ENCODE data around the gene EFHB.
A peak's percentile ranks its signal among the peaks of the same experiment; 100 is the strongest.
"Not testable (repeated sequence)": the region's sequence is repeated elsewhere in the genome, so short reads cannot be mapped to it uniquely, and the experiment has no call there.

EFHB gene, protein sequence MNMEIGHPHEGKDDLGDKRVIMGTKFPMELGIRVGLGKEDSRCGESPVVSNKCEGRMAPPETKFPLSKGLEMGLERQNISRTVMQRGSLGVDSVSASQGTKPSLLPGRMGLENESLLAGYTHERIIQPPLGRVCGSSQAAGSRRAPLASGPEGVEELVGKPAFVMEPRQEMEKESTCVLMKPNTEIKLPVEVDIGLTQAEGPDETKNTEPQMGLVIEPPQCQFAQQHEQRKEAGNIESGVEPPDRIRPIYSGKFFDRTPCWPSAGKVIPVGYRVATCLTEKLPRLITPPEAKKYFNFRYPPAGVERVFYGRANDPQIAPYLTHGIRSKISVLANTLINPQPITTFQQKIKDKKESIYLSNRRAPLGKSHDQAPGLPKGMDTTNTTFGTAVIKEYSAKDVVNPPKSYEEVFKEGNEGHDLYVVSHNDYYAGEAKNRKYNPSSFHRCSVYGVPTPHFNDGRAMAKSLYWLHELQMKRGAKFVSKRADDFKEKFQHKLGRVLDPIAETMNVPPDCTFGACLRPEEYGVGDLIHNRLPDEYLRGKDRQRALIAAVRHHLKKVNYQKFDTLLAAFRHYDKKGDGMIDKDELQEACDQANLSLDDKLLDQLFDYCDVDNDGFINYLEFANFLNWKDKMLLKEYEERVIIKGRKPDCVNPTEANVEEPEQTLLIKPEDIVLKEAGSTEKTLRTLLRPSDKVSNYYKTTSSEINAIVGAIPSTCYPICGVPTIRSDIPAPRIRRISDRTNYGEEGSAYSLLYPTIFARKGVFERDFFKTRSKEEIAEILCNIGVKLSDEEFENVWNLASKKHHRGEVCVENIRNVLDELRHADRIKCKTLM
- 0.56 reads per million for total RNA-seq

DNA sequence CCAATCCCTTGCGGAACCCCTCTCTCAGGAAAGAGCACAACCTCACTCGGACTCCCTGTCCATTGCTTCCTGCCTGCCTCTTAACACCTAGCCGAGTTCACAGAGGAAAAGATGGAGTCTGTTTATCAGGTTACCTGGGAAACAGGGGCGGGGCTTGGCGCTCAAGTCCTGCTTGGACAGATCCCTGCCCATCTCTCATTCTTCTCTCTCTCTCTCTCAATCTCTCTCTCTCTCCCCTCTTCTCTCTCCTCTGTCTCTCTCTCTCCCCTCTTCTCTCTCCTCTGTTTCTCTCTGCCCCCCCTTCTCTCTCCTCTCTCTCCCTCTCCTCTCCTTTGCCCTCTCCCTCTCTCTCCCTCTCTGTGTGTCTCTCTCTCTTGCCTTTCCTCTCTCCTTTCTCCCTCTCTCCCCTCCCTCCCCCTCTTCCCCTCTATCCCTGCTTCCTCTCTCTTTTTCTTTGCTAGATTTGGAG lies at the start of gene EFHB:
Gene EFHB, minus strand, starts transcription at position 120 of the 469 bp plus-strand sequence. CDS start 199 bp downstream, outside the sequence.
- DNase-seq: no peak

DNA sequence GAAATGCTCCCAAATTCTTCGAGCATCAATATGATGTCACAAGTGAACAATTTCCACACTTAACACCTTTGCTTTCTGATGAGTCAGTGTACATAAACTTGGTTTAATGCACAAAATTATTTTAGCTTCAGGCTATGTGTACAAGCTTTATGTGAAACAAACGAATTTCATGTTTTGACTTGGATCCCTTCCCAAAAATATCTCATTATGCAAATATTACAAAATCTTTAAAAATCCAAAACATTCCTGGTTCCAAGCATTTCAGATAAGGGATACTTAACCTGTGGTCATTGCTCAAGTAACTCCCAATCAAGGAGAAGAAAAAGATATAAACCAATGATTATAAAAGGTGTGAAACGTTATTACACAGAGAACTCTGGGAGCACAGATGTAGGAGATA lies 38.0 kb upstream of the EFHB start:
- DNase-seq: no peak

DNA sequence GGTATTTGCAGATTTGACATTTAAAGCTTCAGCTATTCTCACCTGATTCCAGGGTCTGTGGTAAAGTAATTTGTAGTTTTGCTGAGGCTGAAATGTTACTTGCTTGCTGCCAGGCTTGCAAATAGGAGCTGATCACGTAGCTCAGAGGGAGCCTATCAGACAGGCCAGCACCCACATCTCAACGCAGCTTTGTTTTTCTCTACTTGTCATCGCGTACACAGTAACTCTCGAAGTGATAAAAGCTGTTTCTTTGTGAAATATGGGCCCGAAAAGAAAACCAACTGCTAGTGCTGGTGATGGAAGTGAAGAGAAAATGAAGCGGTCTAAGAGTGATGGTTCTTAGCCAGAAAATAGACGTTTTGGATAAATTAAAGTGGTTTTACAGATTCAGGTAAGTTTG lies 36.3 kb upstream of the EFHB start:
- no peak for DNase-seq

DNA sequence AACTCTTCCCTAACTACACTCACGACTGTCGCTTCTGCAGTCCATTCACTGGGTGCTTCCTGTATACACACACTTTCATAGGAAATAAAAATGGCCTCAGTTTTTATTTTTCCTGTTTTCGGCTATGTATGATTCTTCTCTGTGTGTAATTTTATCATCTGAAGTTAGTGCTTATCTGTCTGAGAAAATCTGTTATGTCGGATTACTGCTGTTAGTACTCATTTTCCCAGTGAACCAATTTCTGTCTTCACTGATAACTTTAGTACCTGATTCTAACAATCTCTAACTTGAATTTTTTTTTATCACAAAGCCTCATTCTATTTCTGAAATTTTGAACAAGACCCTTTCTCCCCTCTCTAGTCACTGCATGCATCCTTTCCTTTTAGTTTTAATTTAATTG lies 33.8 kb upstream of the EFHB start:
- DNase-seq: no peak

DNA sequence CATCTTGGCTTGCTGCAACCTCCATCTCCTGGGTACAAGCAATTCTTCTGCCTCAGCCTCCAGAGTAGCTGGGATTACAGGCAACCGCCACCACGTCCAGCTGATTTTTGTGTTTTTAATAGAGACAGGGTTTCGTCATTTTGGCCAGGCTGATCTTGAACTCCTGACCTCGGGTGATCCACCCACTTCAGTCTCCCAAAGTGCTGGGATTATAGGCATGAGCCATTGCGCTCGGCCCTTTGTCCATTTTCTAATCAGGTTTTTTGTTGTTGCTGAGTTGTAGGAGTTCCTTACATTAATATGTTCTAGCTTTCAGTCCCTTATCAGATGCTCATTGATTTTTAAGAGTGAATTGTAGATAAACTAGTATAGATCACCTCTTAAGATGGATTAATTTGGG lies 33.2 kb upstream of the EFHB start:
- no peak for DNase-seq

DNA sequence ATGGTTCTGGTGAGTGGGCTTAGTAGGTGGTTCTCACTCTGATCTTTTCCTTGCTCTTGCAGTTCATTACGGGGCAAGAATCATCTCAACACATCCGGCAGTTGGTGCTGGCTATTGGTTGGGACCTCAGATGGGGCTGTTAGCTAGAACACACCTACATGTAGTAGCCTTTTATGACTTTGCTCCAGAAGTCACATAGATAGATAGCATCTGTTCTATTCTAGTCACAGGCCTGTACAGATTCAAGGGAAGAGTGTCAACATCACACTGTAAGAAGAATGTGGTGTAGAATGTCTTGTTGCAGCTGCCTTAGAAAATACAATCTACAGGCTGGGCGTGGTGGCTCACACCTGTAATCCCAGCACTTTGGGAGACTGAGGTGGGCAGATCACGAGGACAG lies 27.9 kb upstream of the EFHB start:
- no peak for DNase-seq

DNA sequence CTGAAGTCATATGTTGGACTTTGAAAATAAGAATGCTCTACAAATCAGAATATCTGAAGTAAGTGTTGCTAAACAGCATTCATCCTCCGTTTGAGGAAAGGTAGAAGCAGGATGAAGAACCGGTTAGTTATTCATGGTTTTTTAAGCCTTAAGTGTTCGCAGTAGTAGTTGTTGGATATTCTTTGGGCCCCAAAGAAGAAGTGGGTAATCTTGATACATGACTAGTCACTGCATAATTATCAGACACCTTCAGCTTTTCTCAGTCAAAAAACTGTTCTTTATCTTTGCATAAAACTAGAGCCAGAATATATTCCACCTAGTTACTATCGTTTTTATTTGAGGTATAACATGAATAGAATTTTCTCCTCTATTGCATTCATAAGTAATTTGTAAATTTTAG lies 26.7 kb upstream of the EFHB start:
- DNase-seq: no peak

DNA sequence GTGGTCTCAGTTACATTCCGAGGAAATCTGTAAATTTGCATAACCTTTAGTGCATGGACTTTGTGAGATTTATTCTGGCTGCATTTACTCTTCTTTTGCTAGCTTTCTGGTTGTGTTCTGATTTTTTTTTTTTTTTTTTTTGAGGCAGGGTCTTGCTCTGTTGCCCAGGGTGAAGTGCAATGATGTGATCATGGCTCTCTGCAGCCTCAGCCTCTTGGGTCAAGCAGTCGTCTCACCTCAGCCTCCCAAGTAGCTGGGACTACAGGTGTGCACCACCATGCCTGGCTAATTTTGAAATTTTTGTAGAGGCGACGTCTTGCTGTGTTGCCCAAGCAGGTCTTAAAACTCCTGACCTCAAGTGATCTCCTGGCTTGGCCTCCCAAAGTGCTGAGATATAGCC lies 25.5 kb upstream of the EFHB start:
- no peak for DNase-seq

DNA sequence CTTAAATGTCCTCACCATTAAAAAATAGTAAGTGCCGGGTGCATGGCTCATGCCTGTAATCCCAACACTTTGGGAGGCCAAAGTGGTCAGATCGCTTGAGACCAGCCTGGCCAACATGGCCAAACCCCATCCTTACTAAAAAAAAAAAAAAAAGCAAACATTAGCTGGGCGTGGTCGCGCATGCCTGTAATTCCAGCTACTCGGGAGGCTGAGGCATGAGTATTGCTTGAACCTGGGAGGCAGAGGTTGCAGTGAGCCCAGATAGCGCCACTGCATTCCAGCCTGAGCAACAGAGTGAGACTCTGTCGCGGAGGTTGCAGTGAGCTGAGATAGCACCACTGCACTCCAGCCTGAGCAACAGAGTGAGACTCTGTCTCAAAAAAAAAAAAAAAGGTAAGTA lies 23.3 kb upstream of the EFHB start:
- not testable (repeated sequence) for DNase-seq

DNA sequence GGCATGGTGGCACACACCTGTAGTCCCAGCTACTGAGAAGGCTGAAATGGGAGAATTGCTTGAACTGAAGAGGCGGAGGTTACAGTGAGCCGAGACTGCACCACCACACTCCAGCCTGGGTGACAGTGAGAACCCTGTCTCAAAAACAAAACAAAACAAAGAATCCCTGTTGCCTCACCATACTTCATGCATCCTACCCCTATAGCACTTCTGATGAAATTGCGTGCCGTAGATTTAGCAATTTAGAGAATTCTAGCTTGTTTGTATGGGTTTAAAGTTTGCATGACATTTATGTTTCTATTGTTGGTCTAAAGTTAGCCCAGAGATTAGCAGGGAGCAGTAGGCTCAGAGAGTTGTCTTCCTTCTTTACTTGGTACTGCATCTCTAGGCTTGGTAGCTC lies 20.7 kb upstream of the EFHB start:
- DNase-seq: no peak

DNA sequence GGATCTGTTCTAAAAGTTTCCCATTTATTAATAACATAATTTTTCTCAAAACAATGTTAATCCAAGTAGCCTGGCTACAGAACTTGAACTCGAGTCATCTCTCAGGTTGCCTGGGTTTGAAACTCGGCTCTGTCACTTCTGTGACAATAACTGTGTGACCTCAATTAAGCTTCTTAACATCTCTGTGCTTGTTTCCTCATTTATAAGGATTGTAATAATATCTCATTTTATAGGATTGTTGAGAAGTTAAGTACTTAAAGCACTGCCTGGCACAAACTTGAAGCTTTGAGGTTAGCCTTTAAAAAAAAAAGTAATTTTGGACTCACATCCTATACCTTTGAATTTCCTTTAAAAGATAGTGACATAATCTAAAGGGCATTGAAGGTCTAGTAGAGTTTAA lies 16.3 kb upstream of the EFHB start:
- DNase-seq: no peak

DNA sequence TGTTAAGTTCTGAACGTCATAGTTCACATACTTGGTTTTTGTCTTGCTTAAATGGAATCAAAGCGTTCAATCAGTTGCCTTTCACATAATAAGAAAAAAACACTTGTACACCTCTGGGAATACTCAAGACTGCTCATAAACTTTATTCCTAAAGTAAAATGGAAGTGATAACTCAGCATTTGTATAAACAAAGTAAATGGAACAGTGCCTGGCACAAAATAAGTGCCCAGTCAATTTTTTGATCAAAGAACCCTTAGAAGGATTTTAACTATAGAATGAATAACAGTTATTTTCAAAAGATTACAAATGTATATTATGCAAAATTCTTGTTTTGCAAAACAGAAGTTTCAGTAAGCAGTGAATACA lies 14.2 kb upstream of the EFHB start:
- DNase-seq: no peak

DNA sequence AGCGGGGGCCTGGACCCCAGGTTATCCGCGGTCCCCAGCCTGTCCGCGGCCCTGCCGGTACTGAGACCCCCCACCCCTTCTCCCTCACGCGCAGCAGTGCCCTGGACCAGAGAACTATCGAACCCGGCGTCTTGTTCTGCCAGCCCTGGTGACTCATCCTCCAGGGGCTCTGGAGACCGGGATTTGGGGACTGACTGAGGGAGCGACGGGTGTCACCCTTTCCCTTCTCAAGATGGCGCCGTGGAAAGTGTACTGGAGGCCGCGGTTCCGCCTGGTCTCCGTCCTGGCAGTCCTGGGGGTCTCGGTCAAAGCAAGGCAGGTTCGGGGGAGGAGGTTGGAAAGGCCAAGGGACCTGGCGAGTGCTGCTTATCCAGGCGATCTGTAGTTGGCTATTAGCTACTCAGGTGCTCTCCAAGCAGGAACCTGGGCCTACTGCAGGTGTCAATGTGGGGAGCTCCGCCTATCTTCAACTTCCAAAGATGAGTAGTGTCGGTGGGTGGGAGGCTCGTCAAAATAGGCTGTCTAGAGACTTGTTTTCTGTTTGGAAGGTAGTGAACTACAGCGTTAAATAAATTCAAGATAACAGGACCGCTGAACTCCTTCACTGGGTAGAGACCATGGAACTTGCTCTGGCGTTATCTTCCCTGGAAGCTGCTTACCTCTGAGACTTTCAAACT lies 13.7 kb upstream of the EFHB start:
- DNase-seq: peak; percentile 41

DNA sequence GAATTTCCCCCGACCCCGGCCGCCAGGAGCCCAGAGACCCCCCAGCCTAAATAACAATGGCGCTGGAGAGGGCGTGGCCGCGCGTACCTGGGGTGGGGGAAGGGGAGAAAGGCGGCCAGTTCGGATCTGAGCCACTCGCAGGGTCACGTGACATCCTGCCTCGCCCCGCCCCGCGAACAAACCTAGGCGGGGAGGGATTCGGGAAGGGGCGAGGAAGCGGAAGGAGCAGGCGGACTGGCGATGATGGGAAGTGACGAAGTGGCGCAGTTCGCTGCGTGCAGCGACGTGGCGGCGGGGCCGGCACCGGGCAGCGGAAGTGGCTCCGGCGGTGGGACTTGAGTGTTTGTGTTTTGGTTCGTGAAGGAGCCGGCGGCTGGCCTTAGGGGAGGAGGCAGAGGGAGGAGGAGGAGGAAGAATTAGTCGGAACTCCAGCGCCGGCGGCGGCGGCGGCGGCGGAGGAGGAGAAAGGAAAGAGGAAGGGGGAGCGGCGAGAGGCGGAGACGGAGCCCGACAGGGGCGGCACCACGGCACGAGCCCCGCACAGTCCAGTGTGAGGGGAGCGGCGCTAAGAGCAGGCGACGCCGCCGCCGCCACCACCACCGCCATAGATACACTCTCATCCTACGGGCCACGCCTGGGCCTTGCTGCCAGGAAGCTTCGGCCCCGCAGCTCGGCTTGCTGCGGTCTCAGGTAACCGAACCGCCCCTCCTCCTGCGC lies 13.0 kb upstream of the EFHB start, which contains the start of gene RAB5A:
Gene RAB5A, plus strand, starts transcription at position 266 of the 717 bp plus-strand sequence. CDS start 3,802 bp downstream, outside the sequence.
- DNase-seq: peak; percentile 93

DNA sequence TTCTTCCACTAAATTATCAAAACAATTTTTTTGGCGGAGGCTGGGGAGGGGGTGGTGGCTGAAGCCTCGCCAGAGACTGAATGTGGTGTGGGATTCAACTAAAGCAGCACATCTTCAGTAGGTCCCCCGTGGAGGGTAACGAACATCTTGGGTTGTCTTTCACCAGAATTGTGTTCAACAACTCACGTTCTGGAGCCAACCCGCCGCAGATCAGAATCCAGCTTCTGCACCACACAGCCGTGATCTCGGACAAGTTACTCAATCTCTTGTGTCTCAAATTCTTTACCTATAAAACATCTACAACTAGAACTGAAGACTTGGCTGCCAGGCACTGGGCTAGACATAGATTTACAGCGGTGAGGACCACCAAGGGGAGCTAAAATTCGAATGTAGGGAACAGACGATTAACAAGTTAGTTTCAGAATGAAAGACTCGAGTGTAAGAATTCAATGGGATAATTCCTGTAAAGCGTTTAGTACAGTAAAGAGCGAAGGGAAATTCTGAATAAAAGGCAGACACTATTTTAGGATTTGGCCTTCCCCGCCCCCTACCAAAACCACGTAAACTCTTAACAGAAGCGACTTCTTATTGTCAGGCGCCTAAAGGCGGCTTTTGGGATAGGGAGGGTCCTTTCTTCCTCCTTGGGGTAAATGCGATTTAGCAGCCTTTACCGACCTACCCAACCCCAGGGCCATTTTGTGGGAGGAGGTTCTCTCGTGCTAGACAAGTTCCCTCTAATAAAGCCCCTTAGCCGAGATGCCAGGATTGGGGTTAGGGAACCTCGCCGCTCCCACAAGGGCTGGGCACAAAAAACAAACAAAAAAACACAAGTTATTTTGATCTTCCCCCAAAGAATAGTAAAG lies 12.2 kb upstream of the EFHB start:
- no peak for DNase-seq

DNA sequence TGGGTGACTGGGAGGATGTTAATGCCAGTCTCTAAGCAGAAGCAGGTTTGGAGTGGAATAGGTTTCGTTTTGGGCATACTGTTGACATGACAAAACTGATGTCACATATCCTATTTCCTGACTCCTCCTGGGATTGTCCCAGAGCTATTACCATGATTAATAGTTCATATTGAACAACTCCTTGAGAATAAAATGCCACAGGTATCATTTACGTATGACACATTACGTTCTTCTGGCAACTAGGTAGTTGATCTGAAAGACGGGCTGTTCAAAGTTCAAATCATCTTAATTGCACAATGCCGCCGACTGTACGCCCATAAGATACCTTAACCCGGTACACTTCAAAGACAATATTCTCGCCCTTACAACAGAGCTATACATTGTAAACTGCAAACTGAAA lies 11.5 kb upstream of the EFHB start:
- DNase-seq: no peak

DNA sequence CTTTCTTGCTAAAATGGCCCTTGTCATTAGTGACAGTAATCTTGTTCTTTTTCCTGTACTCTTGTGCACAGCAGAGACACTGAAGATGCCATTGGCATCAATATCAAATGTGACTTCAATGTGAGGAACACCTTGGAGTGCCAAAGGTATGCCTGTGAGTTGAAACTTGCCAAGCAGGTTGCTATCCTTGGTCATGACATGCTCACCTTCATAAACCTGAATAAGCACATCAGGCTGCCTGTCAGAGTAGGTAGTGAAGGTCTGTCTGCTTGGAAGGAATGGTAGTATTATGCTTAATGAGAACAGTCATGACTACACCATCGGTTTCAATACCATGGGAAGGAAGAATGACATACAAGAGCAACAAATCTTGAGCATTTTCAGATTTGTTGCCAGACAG lies 6.6 kb upstream of the EFHB start:
- no peak for DNase-seq

DNA sequence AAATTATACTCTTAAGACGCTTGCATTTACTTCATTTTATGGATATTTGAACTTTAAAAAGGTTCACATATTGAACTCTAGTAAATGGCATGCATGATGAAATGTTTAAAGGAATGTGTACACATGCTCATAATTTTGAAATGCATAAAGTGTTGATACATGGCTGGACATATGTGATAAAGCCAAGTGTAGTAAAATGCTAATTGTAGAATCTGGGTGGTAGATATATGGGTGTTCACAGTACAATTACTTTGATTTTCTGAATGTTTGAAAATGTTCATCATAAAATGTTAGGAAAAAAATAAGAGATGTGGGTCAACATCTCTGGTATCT lies 4.2 kb upstream of the EFHB start:
- no peak for DNase-seq

DNA sequence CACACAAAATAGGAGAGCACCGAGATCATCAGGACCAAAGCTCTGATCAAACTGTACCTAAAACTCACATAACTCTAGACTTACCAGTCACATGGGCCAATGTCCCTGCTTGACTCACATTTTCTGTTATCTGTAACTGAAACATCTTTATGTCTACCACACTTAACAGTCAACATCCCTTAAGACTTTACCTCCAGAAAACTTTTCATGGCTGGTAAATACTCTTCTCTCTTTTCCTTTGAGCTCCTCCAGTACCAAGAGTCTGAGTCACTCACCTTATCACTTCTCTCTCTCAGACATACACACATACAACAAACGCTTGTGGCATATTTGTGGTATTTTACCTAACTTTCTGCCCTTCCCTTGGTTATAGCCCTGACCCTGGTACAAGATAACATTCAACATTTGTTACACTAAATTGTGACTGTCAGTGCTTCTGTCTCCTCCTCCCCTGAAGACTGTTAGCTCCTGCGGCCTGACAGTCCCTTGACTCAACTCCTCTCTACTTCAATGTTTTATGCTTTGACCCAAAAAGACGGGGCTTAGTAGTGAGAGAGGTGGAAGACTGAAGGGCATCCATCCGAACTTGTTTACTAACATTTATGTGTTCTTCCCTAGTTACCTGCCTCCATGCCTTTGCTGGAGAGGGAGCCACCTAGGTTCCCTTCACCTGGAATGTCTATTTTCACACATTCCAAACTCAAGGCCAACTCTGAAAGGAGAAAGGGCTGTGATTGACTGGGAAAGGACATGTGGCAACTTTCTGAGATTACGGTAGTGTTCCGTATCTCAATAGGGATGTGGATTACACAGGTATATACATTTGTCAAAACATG lies 3.7 kb upstream of the EFHB start:
- DNase-seq: no peak

DNA sequence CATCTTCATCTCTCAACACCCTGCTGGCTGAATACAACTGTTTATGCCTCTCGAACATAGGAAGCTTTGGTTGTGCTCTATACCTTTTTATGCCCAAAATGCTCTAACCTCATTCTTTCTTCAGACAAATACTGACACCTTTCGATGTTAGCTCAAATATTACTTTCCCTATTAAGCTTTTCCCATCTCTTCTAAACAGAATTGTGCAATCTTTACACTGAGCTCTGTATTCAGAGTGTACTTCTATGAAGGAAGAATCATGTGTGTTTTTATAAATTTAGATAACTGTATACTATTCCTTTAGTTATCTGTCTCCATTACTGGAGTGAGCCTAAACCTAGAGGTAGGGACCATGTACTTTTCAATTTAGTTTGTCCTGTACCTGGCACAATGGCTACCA lies 1.6 kb downstream of the EFHB start:
- no peak for DNase-seq

DNA sequence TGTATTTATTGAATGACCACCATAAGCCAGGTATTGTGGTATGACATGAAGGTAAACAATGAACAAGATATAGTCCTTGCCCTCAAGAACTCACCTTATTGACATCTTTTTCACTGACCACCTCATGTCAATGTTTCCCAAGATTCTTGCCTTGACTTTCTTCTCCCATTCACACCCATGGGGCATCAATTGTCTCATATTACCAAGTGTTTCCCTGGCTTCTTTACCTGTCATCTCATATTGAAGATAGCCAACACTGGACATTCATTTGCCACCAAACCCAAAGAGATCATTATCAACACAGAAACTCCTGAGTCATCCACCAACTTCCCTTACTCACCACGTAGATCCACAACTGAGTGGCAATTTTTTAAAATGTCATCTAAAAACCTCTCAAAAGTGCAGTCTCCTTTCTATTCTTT lies 2.2 kb downstream of the EFHB start:
- no peak for DNase-seq
